ENCODE measurements around the gene GET3.
"Not testable (repeated sequence)": the region's sequence is repeated elsewhere in the genome, so short reads cannot be mapped to it uniquely, and the experiment has no call there.

The GET3 gene

GRCh38 chr19:12736995-12737834 is at the start of gene GET3:
GET3 (plus strand) TSS chr19:12737497; CDS start chr19:12737506, 9 bp downstream.
- DNase-seq (ENCODE audit: low spot score), result peak; percentile 95

- no peak for DNase-seq (ENCODE audit: low spot score)
Measured at GRCh38 chr19:12689012-12689411, 48.3 kb upstream of the GET3 start.

- DNase-seq (ENCODE audit: low spot score), result no peak
Measured at GRCh38 chr19:12689581-12690216, 47.6 kb upstream of the GET3 start.

- DNase-seq (ENCODE audit: low spot score), result no peak
Measured at GRCh38 chr19:12692960-12693359, 44.3 kb upstream of the GET3 start.

GRCh38 chr19:12694641-12695040 is 42.7 kb upstream of the GET3 start:
- DNase-seq (ENCODE audit: low spot score), result no peak

- no peak for DNase-seq (ENCODE audit: low spot score)
Measured at GRCh38 chr19:12695096-12695495, 42.2 kb upstream of the GET3 start.

GRCh38 chr19:12695514-12695913 is 41.8 kb upstream of the GET3 start:
- peak; percentile 8 for DNase-seq (ENCODE audit: low spot score)

- no peak for DNase-seq (ENCODE audit: low spot score)
Measured at GRCh38 chr19:12695997-12696365, 41.3 kb upstream of the GET3 start.

- DNase-seq (ENCODE audit: low spot score), result peak; percentile 96
Measured at GRCh38 chr19:12696366-12697335, 40.6 kb upstream of the GET3 start, which contains the start of gene FBXW9. FBXW9 (minus strand) TSS chr19:12696631; CDS start chr19:12696581, 50 bp downstream.

GRCh38 chr19:12697425-12697824 is 39.9 kb upstream of the GET3 start:
- not testable (repeated sequence) for DNase-seq (ENCODE audit: low spot score)

GRCh38 chr19:12698138-12698537 is 39.2 kb upstream of the GET3 start:
- DNase-seq (ENCODE audit: low spot score), result no peak

GRCh38 chr19:12701596-12702282 is 35.6 kb upstream of the GET3 start:
- no peak for DNase-seq (ENCODE audit: low spot score)

- no peak for DNase-seq (ENCODE audit: low spot score)
Measured at GRCh38 chr19:12703046-12703445, 34.3 kb upstream of the GET3 start.

- no peak for DNase-seq (ENCODE audit: low spot score)
Measured at GRCh38 chr19:12705169-12705568, 32.1 kb upstream of the GET3 start.

GRCh38 chr19:12705654-12706331 is 31.5 kb upstream of the GET3 start:
- DNase-seq (ENCODE audit: low spot score), result no peak

- no peak for DNase-seq (ENCODE audit: low spot score)
Measured at GRCh38 chr19:12706332-12706718, 31.0 kb upstream of the GET3 start.

GRCh38 chr19:12708641-12709040 is 28.7 kb upstream of the GET3 start:
- DNase-seq (ENCODE audit: low spot score), result no peak

GRCh38 chr19:12711187-12711586 is 26.1 kb upstream of the GET3 start:
- DNase-seq (ENCODE audit: low spot score), result no peak

- DNase-seq (ENCODE audit: low spot score), result not testable (repeated sequence)
Measured at GRCh38 chr19:12712077-12712476, 25.2 kb upstream of the GET3 start.

- not testable (repeated sequence) for DNase-seq (ENCODE audit: low spot score)
Measured at GRCh38 chr19:12713304-12713703, 24.0 kb upstream of the GET3 start.

- no peak for DNase-seq (ENCODE audit: low spot score)
Measured at GRCh38 chr19:12715102-12715501, 22.2 kb upstream of the GET3 start.

All from hematopoietic multipotent progenitor cell treated with erythropoietin and hydrocortisone succinate and interleukin-3 and kit ligand, for 17 days (in vitro differentiated cells).